HG02870 (cell line): ENCODE results near the gene MT1X.
"Not testable (repeated sequence)": the region's sequence is repeated elsewhere in the genome, so short reads cannot be mapped to it uniquely, and the experiment has no call there.

ENCODE experiments used
- ATAC-seq: cut with Tn5 transposase; IDR thresholded peaks from one replicate; pipeline ENCODE4 v1.9.1; 2021; ENCODE audit warnings: mild to moderate bottlenecking, moderate library complexity; ENCODE audit not compliant: unreplicated experiment

The MT1X gene

GRCh38 chr16:56652600-56652999 lies 29.7 kb upstream of the MT1X start:
- no peak for ATAC-seq

GRCh38 chr16:56653218-56653617 lies 29.1 kb upstream of the MT1X start:
- no peak for ATAC-seq

- no peak for ATAC-seq
Measured at GRCh38 chr16:56657555-56658326, 24.5 kb upstream of the MT1X start, which contains the start of gene MT1F. Gene MT1F (plus strand): TSS chr16:56657959. CDS start chr16:56658059, 100 bp downstream.

GRCh38 chr16:56658327-56658875 lies 23.9 kb upstream of the MT1X start:
- no peak for ATAC-seq

GRCh38 chr16:56662357-56663354 lies 19.6 kb upstream of the MT1X start:
- ATAC-seq: no peak

GRCh38 chr16:56664506-56664905 lies 17.8 kb upstream of the MT1X start:
- ATAC-seq: no peak

GRCh38 chr16:56665286-56666261 lies 16.7 kb upstream of the MT1X start:
- ATAC-seq: not testable (repeated sequence)

- no peak for ATAC-seq
Measured at GRCh38 chr16:56667581-56668571, 14.4 kb upstream of the MT1X start, which contains the start of gene MT1G. Gene MT1G (minus strand): TSS chr16:56668065. CDS start chr16:56667993, 72 bp downstream.

GRCh38 chr16:56669005-56669839 lies 13.0 kb upstream of the MT1X start, which contains the start of gene MT1H:
Gene MT1H (plus strand): TSS chr16:56669814. CDS start chr16:56669885, 71 bp downstream.
- ATAC-seq: no peak

GRCh38 chr16:56669840-56670619 lies 12.2 kb upstream of the MT1X start:
- no peak for ATAC-seq

- ATAC-seq: no peak
Measured at GRCh38 chr16:56670620-56670934, 11.7 kb upstream of the MT1X start.

- ATAC-seq: not testable (repeated sequence)
Measured at GRCh38 chr16:56671691-56672090, 10.6 kb upstream of the MT1X start.

- ATAC-seq: not testable (repeated sequence)
Measured at GRCh38 chr16:56672171-56672570, 10.1 kb upstream of the MT1X start.

GRCh38 chr16:56672761-56673536 lies 9.3 kb upstream of the MT1X start:
- no peak for ATAC-seq

GRCh38 chr16:56673921-56674320 lies 8.3 kb upstream of the MT1X start:
- ATAC-seq: no peak

GRCh38 chr16:56674570-56674969 lies 7.7 kb upstream of the MT1X start:
- ATAC-seq: not testable (repeated sequence)
